WTC11 (cell line): Measurements from ENCODE around the gene ACTRT2.

Experiments used
- CBFB ChIP-seq: sonication (generic); formaldehyde crosslinking; IDR thresholded peaks from 2 replicates; pipeline ENCODE4 v1.8.1; 2022; ENCODE audit warnings: mild to moderate bottlenecking, low read depth, missing genetic modification reagents
- KAT7 ChIP-seq: sonication (generic); formaldehyde crosslinking; IDR thresholded peaks from 2 replicates; pipeline ENCODE4 v1.8.1; 2023; ENCODE audit warnings: missing genetic modification reagents, mild to moderate bottlenecking, borderline replicate concordance
- SMAD3 ChIP-seq: sonication (generic); formaldehyde crosslinking; IDR thresholded peaks from 2 replicates; pipeline ENCODE4 v1.8.0; 2022; ENCODE audit warnings: missing genetic modification reagents, mild to moderate bottlenecking, borderline replicate concordance
- ZNF138 ChIP-seq: sonication (generic); formaldehyde crosslinking; conservative IDR thresholded peaks from 2 replicates; pipeline ENCODE4 v1.8.1; 2022; ENCODE audit warnings: mild to moderate bottlenecking, moderate library complexity, missing genetic modification reagents
- TF ChIP-seq, protein P1 (sequence below): sonication (generic); formaldehyde crosslinking; IDR thresholded peaks from 2 replicates; pipeline ENCODE4 v1.8.1; 2022; ENCODE audit warnings: low read depth, missing genetic modification reagents, borderline replicate concordance
- TF ChIP-seq, protein P2 (sequence below): sonication (generic); formaldehyde crosslinking; IDR thresholded peaks from 2 replicates; pipeline ENCODE4 v1.8.0; 2022; ENCODE audit warnings: mild to moderate bottlenecking, missing genetic modification reagents
- TF ChIP-seq, protein P3 (sequence below): fragments of 200-600 bp; IDR thresholded peaks from 2 replicates; pipeline ENCODE4 v1.8.0; 2022; ENCODE audit warnings: antibody characterized with exemption
- TF ChIP-seq, protein P4 (sequence below): sonication (generic); formaldehyde crosslinking; conservative IDR thresholded peaks from 2 replicates; pipeline ENCODE4 v1.8.1; 2023; ENCODE audit warnings: mild to moderate bottlenecking, low read depth, missing genetic modification reagents, moderate library complexity
- TF ChIP-seq, protein P5 (sequence below): sonication (generic); formaldehyde crosslinking; IDR thresholded peaks from 2 replicates; pipeline ENCODE4 v1.8.0; 2022; ENCODE audit warnings: mild to moderate bottlenecking, missing genetic modification reagents
- TF ChIP-seq, protein P6 (sequence below): sonication (generic); formaldehyde crosslinking; IDR thresholded peaks from 2 replicates; pipeline ENCODE4 v1.8.1; 2023; ENCODE audit warnings: mild to moderate bottlenecking, missing genetic modification reagents, moderate library complexity
- TF ChIP-seq, protein P7 (sequence below): sonication (generic); formaldehyde crosslinking; IDR thresholded peaks from 2 replicates; pipeline ENCODE4 v1.8.1; 2023; ENCODE audit warnings: mild to moderate bottlenecking, missing genetic modification reagents, borderline replicate concordance
- TF ChIP-seq, protein P8 (sequence below): sonication (generic); formaldehyde crosslinking; IDR thresholded peaks from 2 replicates; pipeline ENCODE4 v1.8.1; 2022; ENCODE audit warnings: low read depth, mild to moderate bottlenecking, moderate library complexity, missing genetic modification reagents, borderline replicate concordance

DNA sequence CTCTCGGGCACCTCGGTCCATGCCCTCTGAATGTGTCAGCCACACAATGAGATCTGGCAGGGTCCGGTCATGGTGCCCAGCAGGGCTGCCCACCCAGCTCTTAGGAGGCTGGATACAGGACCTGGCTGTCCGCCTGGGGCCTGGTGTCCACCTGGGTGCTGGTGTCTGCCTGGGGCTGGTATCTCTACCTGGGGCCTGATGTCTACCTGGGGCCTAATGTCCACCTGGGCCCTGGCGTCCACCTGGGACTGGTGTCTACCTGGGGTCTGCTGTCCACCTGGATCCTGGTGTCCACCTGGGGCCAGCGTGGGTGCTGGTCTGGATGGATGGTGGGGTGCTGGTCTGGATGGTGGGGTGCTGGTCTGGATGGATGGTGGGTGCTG is 45.1 kb upstream of the ACTRT2 start:
- TF ChIP-seq, protein P1, sequence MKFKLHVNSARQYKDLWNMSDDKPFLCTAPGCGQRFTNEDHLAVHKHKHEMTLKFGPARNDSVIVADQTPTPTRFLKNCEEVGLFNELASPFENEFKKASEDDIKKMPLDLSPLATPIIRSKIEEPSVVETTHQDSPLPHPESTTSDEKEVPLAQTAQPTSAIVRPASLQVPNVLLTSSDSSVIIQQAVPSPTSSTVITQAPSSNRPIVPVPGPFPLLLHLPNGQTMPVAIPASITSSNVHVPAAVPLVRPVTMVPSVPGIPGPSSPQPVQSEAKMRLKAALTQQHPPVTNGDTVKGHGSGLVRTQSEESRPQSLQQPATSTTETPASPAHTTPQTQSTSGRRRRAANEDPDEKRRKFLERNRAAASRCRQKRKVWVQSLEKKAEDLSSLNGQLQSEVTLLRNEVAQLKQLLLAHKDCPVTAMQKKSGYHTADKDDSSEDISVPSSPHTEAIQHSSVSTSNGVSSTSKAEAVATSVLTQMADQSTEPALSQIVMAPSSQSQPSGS = no peak
- TF ChIP-seq, protein P2, sequence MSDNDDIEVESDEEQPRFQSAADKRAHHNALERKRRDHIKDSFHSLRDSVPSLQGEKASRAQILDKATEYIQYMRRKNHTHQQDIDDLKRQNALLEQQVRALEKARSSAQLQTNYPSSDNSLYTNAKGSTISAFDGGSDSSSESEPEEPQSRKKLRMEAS (CRISPR knock-in tag) = no peak
- TF ChIP-seq ZNF138 (CRISPR knock-in tag) (no peak), CBFB (CRISPR knock-in tag) (no peak), SMAD3 (no peak), KAT7 (CRISPR knock-in tag) (no peak)
- TF ChIP-seq, protein P3, sequence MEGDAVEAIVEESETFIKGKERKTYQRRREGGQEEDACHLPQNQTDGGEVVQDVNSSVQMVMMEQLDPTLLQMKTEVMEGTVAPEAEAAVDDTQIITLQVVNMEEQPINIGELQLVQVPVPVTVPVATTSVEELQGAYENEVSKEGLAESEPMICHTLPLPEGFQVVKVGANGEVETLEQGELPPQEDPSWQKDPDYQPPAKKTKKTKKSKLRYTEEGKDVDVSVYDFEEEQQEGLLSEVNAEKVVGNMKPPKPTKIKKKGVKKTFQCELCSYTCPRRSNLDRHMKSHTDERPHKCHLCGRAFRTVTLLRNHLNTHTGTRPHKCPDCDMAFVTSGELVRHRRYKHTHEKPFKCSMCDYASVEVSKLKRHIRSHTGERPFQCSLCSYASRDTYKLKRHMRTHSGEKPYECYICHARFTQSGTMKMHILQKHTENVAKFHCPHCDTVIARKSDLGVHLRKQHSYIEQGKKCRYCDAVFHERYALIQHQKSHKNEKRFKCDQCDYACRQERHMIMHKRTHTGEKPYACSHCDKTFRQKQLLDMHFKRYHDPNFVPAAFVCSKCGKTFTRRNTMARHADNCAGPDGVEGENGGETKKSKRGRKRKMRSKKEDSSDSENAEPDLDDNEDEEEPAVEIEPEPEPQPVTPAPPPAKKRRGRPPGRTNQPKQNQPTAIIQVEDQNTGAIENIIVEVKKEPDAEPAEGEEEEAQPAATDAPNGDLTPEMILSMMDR = no peak
- TF ChIP-seq, protein P4, sequence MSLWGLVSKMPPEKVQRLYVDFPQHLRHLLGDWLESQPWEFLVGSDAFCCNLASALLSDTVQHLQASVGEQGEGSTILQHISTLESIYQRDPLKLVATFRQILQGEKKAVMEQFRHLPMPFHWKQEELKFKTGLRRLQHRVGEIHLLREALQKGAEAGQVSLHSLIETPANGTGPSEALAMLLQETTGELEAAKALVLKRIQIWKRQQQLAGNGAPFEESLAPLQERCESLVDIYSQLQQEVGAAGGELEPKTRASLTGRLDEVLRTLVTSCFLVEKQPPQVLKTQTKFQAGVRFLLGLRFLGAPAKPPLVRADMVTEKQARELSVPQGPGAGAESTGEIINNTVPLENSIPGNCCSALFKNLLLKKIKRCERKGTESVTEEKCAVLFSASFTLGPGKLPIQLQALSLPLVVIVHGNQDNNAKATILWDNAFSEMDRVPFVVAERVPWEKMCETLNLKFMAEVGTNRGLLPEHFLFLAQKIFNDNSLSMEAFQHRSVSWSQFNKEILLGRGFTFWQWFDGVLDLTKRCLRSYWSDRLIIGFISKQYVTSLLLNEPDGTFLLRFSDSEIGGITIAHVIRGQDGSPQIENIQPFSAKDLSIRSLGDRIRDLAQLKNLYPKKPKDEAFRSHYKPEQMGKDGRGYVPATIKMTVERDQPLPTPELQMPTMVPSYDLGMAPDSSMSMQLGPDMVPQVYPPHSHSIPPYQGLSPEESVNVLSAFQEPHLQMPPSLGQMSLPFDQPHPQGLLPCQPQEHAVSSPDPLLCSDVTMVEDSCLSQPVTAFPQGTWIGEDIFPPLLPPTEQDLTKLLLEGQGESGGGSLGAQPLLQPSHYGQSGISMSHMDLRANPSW (CRISPR knock-in tag) = no peak
- TF ChIP-seq, protein P5, sequence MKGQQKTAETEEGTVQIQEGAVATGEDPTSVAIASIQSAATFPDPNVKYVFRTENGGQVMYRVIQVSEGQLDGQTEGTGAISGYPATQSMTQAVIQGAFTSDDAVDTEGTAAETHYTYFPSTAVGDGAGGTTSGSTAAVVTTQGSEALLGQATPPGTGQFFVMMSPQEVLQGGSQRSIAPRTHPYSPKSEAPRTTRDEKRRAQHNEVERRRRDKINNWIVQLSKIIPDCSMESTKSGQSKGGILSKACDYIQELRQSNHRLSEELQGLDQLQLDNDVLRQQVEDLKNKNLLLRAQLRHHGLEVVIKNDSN (CRISPR knock-in tag) = no peak
- TF ChIP-seq, protein P6, sequence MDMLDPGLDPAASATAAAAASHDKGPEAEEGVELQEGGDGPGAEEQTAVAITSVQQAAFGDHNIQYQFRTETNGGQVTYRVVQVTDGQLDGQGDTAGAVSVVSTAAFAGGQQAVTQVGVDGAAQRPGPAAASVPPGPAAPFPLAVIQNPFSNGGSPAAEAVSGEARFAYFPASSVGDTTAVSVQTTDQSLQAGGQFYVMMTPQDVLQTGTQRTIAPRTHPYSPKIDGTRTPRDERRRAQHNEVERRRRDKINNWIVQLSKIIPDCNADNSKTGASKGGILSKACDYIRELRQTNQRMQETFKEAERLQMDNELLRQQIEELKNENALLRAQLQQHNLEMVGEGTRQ (CRISPR knock-in tag) = no peak
- TF ChIP-seq, protein P7, sequence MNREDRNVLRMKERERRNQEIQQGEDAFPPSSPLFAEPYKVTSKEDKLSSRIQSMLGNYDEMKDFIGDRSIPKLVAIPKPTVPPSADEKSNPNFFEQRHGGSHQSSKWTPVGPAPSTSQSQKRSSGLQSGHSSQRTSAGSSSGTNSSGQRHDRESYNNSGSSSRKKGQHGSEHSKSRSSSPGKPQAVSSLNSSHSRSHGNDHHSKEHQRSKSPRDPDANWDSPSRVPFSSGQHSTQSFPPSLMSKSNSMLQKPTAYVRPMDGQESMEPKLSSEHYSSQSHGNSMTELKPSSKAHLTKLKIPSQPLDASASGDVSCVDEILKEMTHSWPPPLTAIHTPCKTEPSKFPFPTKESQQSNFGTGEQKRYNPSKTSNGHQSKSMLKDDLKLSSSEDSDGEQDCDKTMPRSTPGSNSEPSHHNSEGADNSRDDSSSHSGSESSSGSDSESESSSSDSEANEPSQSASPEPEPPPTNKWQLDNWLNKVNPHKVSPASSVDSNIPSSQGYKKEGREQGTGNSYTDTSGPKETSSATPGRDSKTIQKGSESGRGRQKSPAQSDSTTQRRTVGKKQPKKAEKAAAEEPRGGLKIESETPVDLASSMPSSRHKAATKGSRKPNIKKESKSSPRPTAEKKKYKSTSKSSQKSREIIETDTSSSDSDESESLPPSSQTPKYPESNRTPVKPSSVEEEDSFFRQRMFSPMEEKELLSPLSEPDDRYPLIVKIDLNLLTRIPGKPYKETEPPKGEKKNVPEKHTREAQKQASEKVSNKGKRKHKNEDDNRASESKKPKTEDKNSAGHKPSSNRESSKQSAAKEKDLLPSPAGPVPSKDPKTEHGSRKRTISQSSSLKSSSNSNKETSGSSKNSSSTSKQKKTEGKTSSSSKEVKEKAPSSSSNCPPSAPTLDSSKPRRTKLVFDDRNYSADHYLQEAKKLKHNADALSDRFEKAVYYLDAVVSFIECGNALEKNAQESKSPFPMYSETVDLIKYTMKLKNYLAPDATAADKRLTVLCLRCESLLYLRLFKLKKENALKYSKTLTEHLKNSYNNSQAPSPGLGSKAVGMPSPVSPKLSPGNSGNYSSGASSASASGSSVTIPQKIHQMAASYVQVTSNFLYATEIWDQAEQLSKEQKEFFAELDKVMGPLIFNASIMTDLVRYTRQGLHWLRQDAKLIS (CRISPR knock-in tag) = no peak
- TF ChIP-seq, protein P8, sequence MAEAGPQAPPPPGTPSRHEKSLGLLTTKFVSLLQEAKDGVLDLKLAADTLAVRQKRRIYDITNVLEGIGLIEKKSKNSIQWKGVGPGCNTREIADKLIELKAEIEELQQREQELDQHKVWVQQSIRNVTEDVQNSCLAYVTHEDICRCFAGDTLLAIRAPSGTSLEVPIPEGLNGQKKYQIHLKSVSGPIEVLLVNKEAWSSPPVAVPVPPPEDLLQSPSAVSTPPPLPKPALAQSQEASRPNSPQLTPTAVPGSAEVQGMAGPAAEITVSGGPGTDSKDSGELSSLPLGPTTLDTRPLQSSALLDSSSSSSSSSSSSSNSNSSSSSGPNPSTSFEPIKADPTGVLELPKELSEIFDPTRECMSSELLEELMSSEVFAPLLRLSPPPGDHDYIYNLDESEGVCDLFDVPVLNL (CRISPR knock-in tag) = no peak
